22Rv1 (cell line): ENCODE results near the gene AGT.
"Not testable (repeated sequence)": the region's sequence is repeated elsewhere in the genome, so short reads cannot be mapped to it uniquely, and the experiment has no call there.

Source experiments
- H3K27ac ChIP-seq: fragments of 450-650 bp; 2 replicates; pipeline ENCODE4 v1.5.1; 2017
- CTCF ChIP-seq: fragments of 450-650 bp; IDR thresholded peaks from 2 replicates; pipeline ENCODE4 v1.5.1; 2017; ENCODE audit warnings: mild to moderate bottlenecking
- ZFX ChIP-seq: fragments of 450-650 bp; IDR thresholded peaks from 2 replicates; pipeline ENCODE4 v1.6.1; 2017; ENCODE audit warnings: antibody characterized with exemption, borderline replicate concordance

Gene AGT

GRCh38 chr1:230700132-230700531, 13.8 kb downstream of the AGT start:
- no peak for TF ChIP-seq CTCF
- no peak for TF ChIP-seq ZFX
- no peak overlapping the region for H3K27ac ChIP-seq

GRCh38 chr1:230699716-230700115, 14.2 kb downstream of the AGT start:
- TF ChIP-seq CTCF (no peak), ZFX (no peak)
- H3K27ac ChIP-seq = no peak overlapping the region

- not testable (repeated sequence) for H3K27ac ChIP-seq
Observed at GRCh38 chr1:230698964-230699363, 15.0 kb downstream of the AGT start.

- no peak for TF ChIP-seq ZFX
- no peak for TF ChIP-seq CTCF
- H3K27ac ChIP-seq = no peak overlapping the region
Observed at GRCh38 chr1:230698130-230698529, 15.8 kb downstream of the AGT start.

GRCh38 chr1:230696722-230697437, 17.0 kb downstream of the AGT start:
- H3K27ac ChIP-seq = no peak overlapping the region
- no peak for TF ChIP-seq CTCF
- no peak for TF ChIP-seq ZFX

GRCh38 chr1:230696218-230696617, 17.7 kb downstream of the AGT start:
- H3K27ac ChIP-seq = no peak overlapping the region
- TF ChIP-seq ZFX (no peak), CTCF (no peak)

- TF ChIP-seq ZFX (no peak), CTCF (no peak)
- H3K27ac ChIP-seq = no peak overlapping the region
Observed at GRCh38 chr1:230694991-230695390, 18.9 kb downstream of the AGT start.

- TF ChIP-seq ZFX (no peak), CTCF (no peak)
- no peak overlapping the region for H3K27ac ChIP-seq
Observed at GRCh38 chr1:230694464-230694863, 19.5 kb downstream of the AGT start.
